Measurements from ENCODE around the gene KIAA0408.

GRCh38 chr6:127494240-127494767, 35.1 kb upstream of the KIAA0408 start:
- TF ChIP-seq CTCF (IDR thresholded peaks at IDR 0.05) (no peak), POLR2A (IDR thresholded peaks at IDR 0.05) (no peak)

Data from uterus (tissue), 2 donors.